Smooth muscle cell (in vitro differentiated cells): ENCODE results near the gene CDH13. TPM values are rescaled to one million over a fixed set of nuclear protein-coding genes. Genes with fewer than 3 reads are reported as not detected.

Experiments
- DNase-seq: peaks from one replicate; lab custom pipeline; 2025; ENCODE audit not compliant: unreplicated experiment; lab: John Stamatoyannopoulos, UW
- H2AFZ ChIP-seq: fragments of 200-600 bp; sonication (generic); 2 replicates; pipeline ENCODE4 v1.6.0; 2016; ENCODE audit warnings: antibody characterized with exemption, low read depth, mild to moderate bottlenecking
- H3F3A ChIP-seq: fragments of 200-600 bp; sonication (generic); 2 replicates; pipeline ENCODE4 v1.6.0; 2017; ENCODE audit warnings: antibody characterized with exemption, low read depth
- H3K27ac ChIP-seq: fragments of 200-600 bp; sonication (generic); 2 replicates; pipeline ENCODE4 v1.5.1; 2016; ENCODE audit warnings: low read depth, mild to moderate bottlenecking
- H3K27me3 ChIP-seq: fragments of 200-600 bp; sonication (generic); 2 replicates; pipeline ENCODE4 v1.6.1; 2016; ENCODE audit warnings: low read depth, mild to moderate bottlenecking
- H3K36me3 ChIP-seq: fragments of 200-600 bp; sonication (generic); 2 replicates; pipeline ENCODE4 v1.5.1; 2016; ENCODE audit warnings: low read depth
- H3K4me1 ChIP-seq: fragments of 200-600 bp; sonication (generic); 2 replicates; pipeline ENCODE4 v1.5.1; 2016; ENCODE audit warnings: low read depth
- H3K4me2 ChIP-seq: fragments of 200-600 bp; sonication (generic); 2 replicates; pipeline ENCODE4 v1.6.0; 2016; ENCODE audit warnings: mild to moderate bottlenecking
- H3K4me3 ChIP-seq: fragments of 200-600 bp; sonication (generic); 2 replicates; pipeline ENCODE4 v1.5.1; 2016; ENCODE audit warnings: mild to moderate bottlenecking
- H3K79me2 ChIP-seq: fragments of 200-600 bp; sonication (generic); 2 replicates; pipeline ENCODE4 v1.6.0; 2016; ENCODE audit warnings: low read depth, mild to moderate bottlenecking
- H3K9ac ChIP-seq: fragments of 200-600 bp; sonication (generic); 2 replicates; pipeline ENCODE4 v1.6.0; 2016; ENCODE audit warnings: low read depth
- H3K9me3 ChIP-seq: fragments of 200-600 bp; sonication (generic); replicated peaks from 2 replicates; pipeline ENCODE4 v1.5.1; 2016; ENCODE audit warnings: low read depth
- H4K20me1 ChIP-seq: fragments of 200-600 bp; sonication (generic); 2 replicates; pipeline ENCODE4 v1.6.0; 2016; ENCODE audit warnings: low read depth
- CTCF ChIP-seq: fragments of 200-600 bp; sonication (generic); IDR thresholded peaks from 2 replicates; pipeline ENCODE4 v1.5.1; 2017; ENCODE audit warnings: borderline replicate concordance, mild to moderate bottlenecking, antibody characterized with exemption; ENCODE audit not compliant: insufficient read depth, poor library complexity, severe bottlenecking
- WGBS: methylation state at CpG from one replicate; pipeline ENCODE4 v1.1.7; 2016; ENCODE audit warnings: low lambda C conversion rate; 5-methylcytosine and 5-hydroxymethylcytosine counted together
- polyA plus RNA-seq: library from polyadenylated mRNA; unstranded; fragments of >200 nt; fragmentation: Nextera tagmentation; extraction: Ambion mirVana; gene quantifications from 2 replicates; pipeline ENCODE4 v1.2.1, GENCODE V29; 2016
- total RNA-seq: library from RNA; depleted of rRNA; stranded (reverse); fragments of >200 nt; gene quantifications from 2 replicates; pipeline ENCODE4 v1.2.3, GENCODE V29; 2014

CDH13 gene
- total and polyA plus RNA-seq, 2 experiments from 2014 or later = 12.1 to 32.2 TPM

GRCh38 chr16:83830091-83830768 is 1203.5 kb downstream of the CDH13 start:
- 88% methylated on average over 33 of the region's 33 CpGs for WGBS

GRCh38 chr16:83830769-83831455 is 1204.1 kb downstream of the CDH13 start:
- DNase-seq = no peak
- TF ChIP-seq CTCF = no peak

More at GRCh38 chr16:83830091-83830768, 1203.5 kb downstream of the CDH13 start:
- DNase-seq = no peak
- no peaks in the 10 kb centered on the region for H3K9me3 ChIP-seq
- H3K36me3 ChIP-seq = no peaks in the 10 kb centered on the region
- no peaks in the 10 kb centered on the region for H3K79me2 ChIP-seq
- H2AFZ ChIP-seq = no peak overlapping the region
- no peak overlapping the region for H3K27ac ChIP-seq
- H3K4me3 ChIP-seq = no peak overlapping the region
- H3K27me3 ChIP-seq = no peaks in the 10 kb centered on the region
- H3F3A ChIP-seq = no peaks in the 10 kb centered on the region
- H3K4me2 ChIP-seq = no peak overlapping the region
- H3K4me1 ChIP-seq = no peaks in the 10 kb centered on the region
- H4K20me1 ChIP-seq = no peaks in the 10 kb centered on the region
- no peak overlapping the region for H3K9ac ChIP-seq
- no peak for TF ChIP-seq CTCF

GRCh38 chr16:83831456-83831987 is 1204.8 kb downstream of the CDH13 start:
- H2AFZ ChIP-seq = no peak overlapping the region
- H3F3A ChIP-seq = no peaks in the 10 kb centered on the region
- no peak overlapping the region for H3K4me2 ChIP-seq
- H3K9me3 ChIP-seq = no peaks in the 10 kb centered on the region
- H3K27ac ChIP-seq = no peak overlapping the region
- H3K36me3 ChIP-seq = no peaks in the 10 kb centered on the region
- no peak for DNase-seq
- no peaks in the 10 kb centered on the region for H4K20me1 ChIP-seq
- peaks cover 10% of the 10 kb centered on the region for H3K4me1 ChIP-seq
- no peak for TF ChIP-seq CTCF
- H3K9ac ChIP-seq = no peak overlapping the region
- no peaks in the 10 kb centered on the region for H3K27me3 ChIP-seq
- no peak overlapping the region for H3K4me3 ChIP-seq
- H3K79me2 ChIP-seq = no peaks in the 10 kb centered on the region
- 81% methylated on average over 5 of the region's 5 CpGs for WGBS

More at GRCh38 chr16:83830769-83831455, 1204.1 kb downstream of the CDH13 start:
- Histone ChIP-seq H3K79me2 (no peaks in the 10 kb centered on the region), H3K4me3 (no peak overlapping the region), H3K27me3 (no peaks in the 10 kb centered on the region), H3K36me3 (no peaks in the 10 kb centered on the region), H3K9me3 (no peaks in the 10 kb centered on the region), H3K27ac (no peak overlapping the region), H3K9ac (no peak overlapping the region), H2AFZ (no peak overlapping the region), H3K4me2 (no peak overlapping the region), H3F3A (no peaks in the 10 kb centered on the region), H4K20me1 (no peaks in the 10 kb centered on the region), H3K4me1 (peaks cover 7% of the 10 kb centered on the region)
- 83% methylated on average over 13 of the region's 13 CpGs for WGBS
